Muscle layer of duodenum (tissue), 2 donors: ENCODE results near the gene RPL6.
"Not testable (repeated sequence)": the region's sequence is repeated elsewhere in the genome, so short reads cannot be mapped to it uniquely, and the experiment has no call there.

Experiments used
- H3K27ac ChIP-seq: one replicate; pipeline ENCODE4 v1.7.0; 2013; ENCODE audit warnings: mild to moderate bottlenecking, low read length
- H3K27me3 ChIP-seq: one replicate; pipeline ENCODE4 v1.7.0; 2013; ENCODE audit warnings: low read depth, mild to moderate bottlenecking, control low read depth, low read length
- H3K36me3 ChIP-seq, 2 donors: one replicate each; pipeline ENCODE4 v1.7.0; 2013; ENCODE audit warnings: low read length in 2 of 2, control low read depth in 1 of 2, mild to moderate bottlenecking in 1 of 2; ENCODE audit not compliant: insufficient read depth in 2 of 2, control insufficient read depth in 1 of 2
- H3K4me1 ChIP-seq, 2 donors: one replicate each; pipeline ENCODE4 v1.7.0; 2013; ENCODE audit warnings: low read length in 2 of 2, mild to moderate bottlenecking in 2 of 2, control low read depth in 1 of 2, moderate library complexity in 1 of 2; ENCODE audit not compliant: insufficient read depth in 2 of 2, control insufficient read depth in 1 of 2
- H3K4me3 ChIP-seq, 2 donors: one replicate each; pipeline ENCODE4 v1.7.0; 2013; ENCODE audit warnings: low read length in 2 of 2, low read depth in 1 of 2, mild to moderate bottlenecking in 1 of 2
- H3K9me3 ChIP-seq, 2 donors: one replicate each; pipeline ENCODE4 v1.7.0; 2013; ENCODE audit warnings: low read length in 2 of 2, control low read depth in 1 of 2, mild to moderate bottlenecking in 1 of 2; ENCODE audit not compliant: control insufficient read depth in 1 of 2
- donor health status: healthy.

Gene RPL6

DNA sequence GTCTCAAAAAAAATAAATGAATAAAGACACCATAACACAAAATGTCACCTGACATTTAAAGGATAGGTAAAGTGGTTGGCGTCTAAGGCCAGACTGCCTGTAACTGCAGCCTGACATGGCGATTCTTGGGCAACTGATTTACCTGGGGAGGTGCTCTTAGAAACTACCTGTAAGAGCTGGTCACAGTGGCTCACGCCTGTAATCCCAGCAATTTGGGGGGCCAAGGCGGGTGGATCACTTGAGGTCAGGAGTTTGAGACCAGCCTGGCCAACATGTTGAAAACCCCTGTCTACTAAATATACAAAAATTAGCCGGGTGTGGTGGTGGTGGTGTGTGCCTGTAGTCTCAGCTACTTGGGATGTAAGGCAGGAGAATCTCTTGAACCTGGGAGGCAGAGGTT, 8.4 kb downstream of the RPL6 start:
- H3K36me3 ChIP-seq = peaks cover 19 to 20% of the 10 kb centered on the region in 2 donors
- no peak overlapping the region for H3K27ac ChIP-seq
- no peak overlapping the region for H3K4me3 ChIP-seq

DNA sequence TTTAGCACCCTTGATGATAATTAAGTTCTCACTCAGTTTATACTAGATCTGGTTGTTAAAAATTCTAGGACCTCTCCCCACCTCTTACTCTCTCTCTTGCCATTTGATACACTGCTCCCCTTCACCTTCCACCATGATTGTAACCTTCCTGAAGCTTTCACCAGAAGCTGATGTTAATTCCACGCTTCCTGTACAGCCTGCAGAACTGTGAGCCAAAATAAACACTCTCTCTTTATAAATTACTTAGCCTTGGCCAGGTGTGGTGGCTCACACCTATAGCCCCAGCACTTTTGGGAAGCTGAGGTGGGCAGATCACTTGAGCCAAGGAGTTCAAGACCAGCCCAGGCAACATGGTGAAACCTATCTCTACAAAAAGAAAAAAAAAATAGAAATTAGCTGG, 16.1 kb downstream of the RPL6 start:
- H3K9me3 ChIP-seq = peaks cover 0 to 4% of the 10 kb centered on the region in 2 donors
- H3K4me1 ChIP-seq = no peaks in the 10 kb centered on the region
- H3K36me3 ChIP-seq = no peaks in the 10 kb centered on the region

More for the DNA sequence above, 8.4 kb downstream of the RPL6 start:
- no peaks in the 10 kb centered on the region for H3K4me1 ChIP-seq
- no peaks in the 10 kb centered on the region for H3K27me3 ChIP-seq
- H3K9me3 ChIP-seq = no peaks in the 10 kb centered on the region

GRCh38 chr12:112389922-112390654, 19.3 kb downstream of the RPL6 start:
- H3K4me3 ChIP-seq, H3K9me3 ChIP-seq, H3K27ac ChIP-seq, H3K27me3 ChIP-seq, H3K4me1 ChIP-seq, H3K36me3 ChIP-seq: not testable (repeated sequence)

More for the DNA sequence above, 16.1 kb downstream of the RPL6 start:
- Histone ChIP-seq H3K27ac (no peak overlapping the region), H3K27me3 (no peaks in the 10 kb centered on the region), H3K4me3 (no peak overlapping the region)

DNA sequence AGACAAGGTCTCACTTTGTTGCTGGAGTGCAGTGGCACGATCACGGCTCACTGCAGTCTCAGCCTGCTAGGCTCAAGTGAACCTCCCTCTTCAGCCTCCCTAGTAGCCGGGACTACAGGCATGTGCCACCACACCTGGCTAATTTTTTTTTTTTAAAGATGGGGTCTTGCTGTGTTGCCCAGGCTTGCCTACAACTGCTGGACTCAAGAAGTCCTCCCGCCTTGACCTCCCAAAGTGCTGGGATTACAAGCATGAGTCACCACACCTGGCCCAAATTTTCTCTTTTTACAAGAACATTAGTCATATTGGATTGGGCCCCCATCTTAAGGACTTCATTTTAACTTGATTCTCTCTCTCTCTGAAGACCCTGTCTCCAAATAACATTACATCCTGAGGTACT, 20.2 kb downstream of the RPL6 start:
- Histone ChIP-seq H3K4me1 (no peaks in the 10 kb centered on the region), H3K27me3 (no peaks in the 10 kb centered on the region), H3K36me3 (no peaks in the 10 kb centered on the region), H3K9me3 (no peaks in the 10 kb centered on the region), H3K4me3 (no peak overlapping the region), H3K27ac (no peak overlapping the region)

DNA sequence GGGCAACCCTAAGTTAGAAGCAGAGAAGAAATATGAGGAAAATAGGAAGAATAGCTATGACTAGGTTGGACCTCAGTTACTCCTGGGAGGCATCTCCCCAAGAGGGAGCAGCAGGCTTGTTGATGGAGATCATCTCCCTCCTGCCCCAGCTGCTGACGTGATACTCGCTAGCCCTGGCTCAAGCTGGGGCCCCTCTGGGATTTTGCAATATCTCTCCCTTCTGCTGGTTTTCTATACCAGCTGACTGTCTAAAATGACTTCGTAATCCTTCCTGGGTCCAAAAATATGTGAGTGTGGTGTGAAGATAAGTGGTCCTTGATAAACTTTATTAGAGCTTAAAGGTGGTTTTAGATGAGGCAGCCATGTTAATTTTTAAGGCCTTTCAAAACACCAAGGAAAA, 22.7 kb downstream of the RPL6 start:
- Histone ChIP-seq H3K27ac (peak overlapping the region; percentile 0), H3K4me3 (no peak overlapping the region), H3K27me3 (no peaks in the 10 kb centered on the region), H3K9me3 (no peaks in the 10 kb centered on the region), H3K36me3 (no peaks in the 10 kb centered on the region), H3K4me1 (no peaks in the 10 kb centered on the region)

DNA sequence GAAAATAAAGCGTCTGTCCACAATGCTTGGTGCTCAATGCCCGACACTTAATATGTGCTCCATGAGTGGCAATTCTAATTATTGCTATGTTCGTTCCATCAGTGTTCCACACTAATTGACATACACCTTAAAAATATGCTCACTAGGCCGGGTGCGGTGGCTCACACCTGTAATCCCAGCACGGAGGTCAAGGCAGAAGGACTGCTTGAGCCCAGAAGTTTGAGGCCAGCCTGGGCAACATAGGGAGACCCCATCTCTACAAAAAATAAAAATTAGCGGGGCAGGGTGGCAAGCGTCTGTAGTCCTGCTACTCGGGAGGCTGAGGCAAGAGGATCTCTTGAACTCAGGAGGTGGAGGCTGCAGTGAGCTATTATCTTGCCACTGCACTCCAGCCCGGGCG, 26.5 kb downstream of the RPL6 start:
- no peaks in the 10 kb centered on the region for H3K36me3 ChIP-seq
- no peaks in the 10 kb centered on the region for H3K9me3 ChIP-seq
- peaks cover 5 to 13% of the 10 kb centered on the region in 2 donors for H3K4me1 ChIP-seq
- peak overlapping the region; percentile 59 to 87 for H3K4me3 ChIP-seq
- H3K27me3 ChIP-seq = no peaks in the 10 kb centered on the region
- no peak overlapping the region for H3K27ac ChIP-seq

DNA sequence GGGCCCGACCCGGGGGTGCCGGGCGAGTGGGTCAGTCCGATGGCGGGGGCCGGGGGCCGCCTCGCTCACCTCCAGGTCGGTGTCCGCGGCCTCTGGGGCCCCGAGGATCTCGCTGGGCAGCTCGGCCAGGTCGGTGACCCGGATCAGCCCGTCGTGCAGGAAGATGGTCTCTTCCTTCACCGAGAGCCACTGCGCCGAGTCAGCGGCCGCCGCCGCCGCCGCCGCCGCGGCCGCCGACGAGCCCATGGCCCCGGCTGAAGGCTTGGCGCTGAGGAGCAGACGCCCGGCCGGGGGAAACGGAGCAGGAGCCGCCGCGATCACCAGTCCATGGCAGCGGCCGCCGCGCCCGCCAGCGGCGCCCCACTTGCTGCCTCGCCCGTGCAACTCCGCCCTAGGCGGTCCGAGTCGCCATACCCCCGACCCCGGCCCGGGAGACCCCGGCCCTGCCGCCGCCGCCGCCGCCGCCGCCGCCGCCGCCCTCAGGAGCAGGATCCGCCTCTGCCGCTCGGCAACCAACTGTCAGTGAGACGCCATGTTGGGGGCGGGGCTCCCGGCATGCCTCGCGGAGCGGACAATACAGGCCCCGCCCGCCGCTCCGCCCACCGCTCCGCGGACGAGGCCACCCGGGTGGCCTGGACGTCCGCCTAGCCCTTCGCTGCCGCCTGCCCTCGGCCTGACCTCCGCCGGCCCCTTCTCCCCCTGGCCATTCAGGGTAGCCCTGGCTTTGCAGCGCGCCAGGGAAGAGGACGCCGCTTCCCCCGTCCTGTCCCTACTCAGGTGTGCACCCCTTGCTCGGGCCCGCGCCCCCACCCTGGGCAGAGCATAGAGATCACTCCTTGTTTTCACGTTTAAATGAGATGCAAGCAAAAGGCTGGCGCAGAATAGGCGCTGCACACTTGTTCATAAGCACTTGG, 27.3 kb downstream of the RPL6 start, which contains the start of gene HECTD4:
Gene HECTD4 (minus strand): TSS at position 549 of the 914 bp plus-strand sequence. CDS start 303 bp downstream, at position 246.
- Histone ChIP-seq H3K27ac (peak within 1 kb of the TSS; percentile 56), H3K36me3 (no peaks in the 10 kb centered on the region), H3K4me3 (peak within 1 kb of the TSS; percentile 74 to 87), H3K9me3 (no peaks in the 10 kb centered on the region), H3K27me3 (no peaks in the 10 kb centered on the region), H3K4me1 (peaks cover 5 to 13% of the 10 kb centered on the region in 2 donors)

- no peaks in the 10 kb centered on the region for H3K9me3 ChIP-seq
- peak overlapping the region; percentile 74 to 87 for H3K4me3 ChIP-seq
- no peaks in the 10 kb centered on the region for H3K36me3 ChIP-seq
- no peaks in the 10 kb centered on the region for H3K27me3 ChIP-seq
- H3K27ac ChIP-seq = peak overlapping the region; percentile 56
- H3K4me1 ChIP-seq = peaks cover 5 to 17% of the 10 kb centered on the region in 2 donors
These were observed 28.0 kb downstream of the RPL6 start for GRCh38 chr12:112381406-112381882.

GRCh38 chr12:112380663-112381405, 28.6 kb downstream of the RPL6 start:
- Histone ChIP-seq H3K27ac (peak overlapping the region; percentile 56), H3K27me3 (no peaks in the 10 kb centered on the region), H3K4me1 (peaks cover 5 to 17% of the 10 kb centered on the region in 2 donors), H3K4me3 (peak overlapping the region; percentile 74 to 87), H3K9me3 (no peaks in the 10 kb centered on the region), H3K36me3 (no peaks in the 10 kb centered on the region)

GRCh38 chr12:112375105-112375504, 34.3 kb downstream of the RPL6 start:
- no peaks in the 10 kb centered on the region for H3K36me3 ChIP-seq
- no peaks in the 10 kb centered on the region for H3K27me3 ChIP-seq
- H3K4me3 ChIP-seq = no peak overlapping the region
- peaks cover 0 to 5% of the 10 kb centered on the region in 2 donors for H3K4me1 ChIP-seq
- H3K9me3 ChIP-seq = no peaks in the 10 kb centered on the region
- no peak overlapping the region for H3K27ac ChIP-seq
